Mammary epithelial cell (primary cell): ENCODE measurements around the gene NUDT4.

Experiments
- EZH2 ChIP-seq: IDR thresholded peaks from 2 replicates; pipeline ENCODE4 v1.6.1; 2012; ENCODE audit warnings: low read length, inconsistent platforms, borderline replicate concordance
- TF ChIP-seq, protein P1 (sequence below), 2 donors: IDR thresholded peaks in 1 of 2; conservative IDR thresholded peaks in 1 of 2; 2 replicates each; pipeline ENCODE4 v1.5.1; 2011 to 2012; ENCODE audit warnings: inconsistent platforms in 2 of 2, low read length in 2 of 2, mild to moderate bottlenecking in 2 of 2, control low read depth in 1 of 2, low read depth in 1 of 2; ENCODE audit not compliant: insufficient read depth in 1 of 2; ENCODE audit errors: extremely low read depth in 1 of 2

- TF ChIP-seq EZH2 = no peak
- TF ChIP-seq, protein P1, sequence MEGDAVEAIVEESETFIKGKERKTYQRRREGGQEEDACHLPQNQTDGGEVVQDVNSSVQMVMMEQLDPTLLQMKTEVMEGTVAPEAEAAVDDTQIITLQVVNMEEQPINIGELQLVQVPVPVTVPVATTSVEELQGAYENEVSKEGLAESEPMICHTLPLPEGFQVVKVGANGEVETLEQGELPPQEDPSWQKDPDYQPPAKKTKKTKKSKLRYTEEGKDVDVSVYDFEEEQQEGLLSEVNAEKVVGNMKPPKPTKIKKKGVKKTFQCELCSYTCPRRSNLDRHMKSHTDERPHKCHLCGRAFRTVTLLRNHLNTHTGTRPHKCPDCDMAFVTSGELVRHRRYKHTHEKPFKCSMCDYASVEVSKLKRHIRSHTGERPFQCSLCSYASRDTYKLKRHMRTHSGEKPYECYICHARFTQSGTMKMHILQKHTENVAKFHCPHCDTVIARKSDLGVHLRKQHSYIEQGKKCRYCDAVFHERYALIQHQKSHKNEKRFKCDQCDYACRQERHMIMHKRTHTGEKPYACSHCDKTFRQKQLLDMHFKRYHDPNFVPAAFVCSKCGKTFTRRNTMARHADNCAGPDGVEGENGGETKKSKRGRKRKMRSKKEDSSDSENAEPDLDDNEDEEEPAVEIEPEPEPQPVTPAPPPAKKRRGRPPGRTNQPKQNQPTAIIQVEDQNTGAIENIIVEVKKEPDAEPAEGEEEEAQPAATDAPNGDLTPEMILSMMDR (conservative IDR thresholded peaks at IDR 0.05 in 1 of 2, IDR thresholded peaks at IDR 0.05 in 1 of 2; ENCODE audit: extremely low read depth in 1 of 2, insufficient read depth in 1 of 2, low read depth in 1 of 2, low read length in 2 of 2) = no peak
Measured at GRCh38 chr12:93336291-93336741, 41.4 kb upstream of the NUDT4 start.
